ENCODE results near the gene SLC41A3.

DNA sequence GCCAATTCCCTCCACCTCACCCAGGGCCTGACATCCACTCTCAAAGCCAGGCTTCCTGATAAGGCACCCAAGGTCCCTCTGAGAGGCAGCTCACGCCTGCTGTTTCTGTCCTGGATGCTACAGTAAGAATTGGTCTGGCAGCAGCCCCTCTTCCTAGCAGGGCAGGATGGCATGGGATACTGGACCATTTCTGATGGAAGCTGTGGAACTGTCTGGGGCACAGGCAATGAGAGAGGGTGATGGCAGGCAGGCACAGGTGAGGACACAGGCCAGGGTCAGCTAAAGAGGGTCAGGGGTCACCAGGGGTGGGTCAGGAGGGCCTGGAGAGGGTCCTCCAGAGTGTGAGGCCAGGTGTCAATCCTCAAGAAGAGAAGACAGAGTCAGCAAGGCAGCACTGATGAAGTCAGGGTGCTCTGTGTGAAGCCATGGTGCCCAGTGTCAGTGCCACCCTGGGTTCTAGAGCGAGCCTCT is 41.9 kb upstream of the SLC41A3 start:
- TF ChIP-seq, protein P1, sequence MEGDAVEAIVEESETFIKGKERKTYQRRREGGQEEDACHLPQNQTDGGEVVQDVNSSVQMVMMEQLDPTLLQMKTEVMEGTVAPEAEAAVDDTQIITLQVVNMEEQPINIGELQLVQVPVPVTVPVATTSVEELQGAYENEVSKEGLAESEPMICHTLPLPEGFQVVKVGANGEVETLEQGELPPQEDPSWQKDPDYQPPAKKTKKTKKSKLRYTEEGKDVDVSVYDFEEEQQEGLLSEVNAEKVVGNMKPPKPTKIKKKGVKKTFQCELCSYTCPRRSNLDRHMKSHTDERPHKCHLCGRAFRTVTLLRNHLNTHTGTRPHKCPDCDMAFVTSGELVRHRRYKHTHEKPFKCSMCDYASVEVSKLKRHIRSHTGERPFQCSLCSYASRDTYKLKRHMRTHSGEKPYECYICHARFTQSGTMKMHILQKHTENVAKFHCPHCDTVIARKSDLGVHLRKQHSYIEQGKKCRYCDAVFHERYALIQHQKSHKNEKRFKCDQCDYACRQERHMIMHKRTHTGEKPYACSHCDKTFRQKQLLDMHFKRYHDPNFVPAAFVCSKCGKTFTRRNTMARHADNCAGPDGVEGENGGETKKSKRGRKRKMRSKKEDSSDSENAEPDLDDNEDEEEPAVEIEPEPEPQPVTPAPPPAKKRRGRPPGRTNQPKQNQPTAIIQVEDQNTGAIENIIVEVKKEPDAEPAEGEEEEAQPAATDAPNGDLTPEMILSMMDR (IDR thresholded peaks at IDR 0.05; ENCODE audit: low read depth, low read length, missing input control), result no peak
- TF ChIP-seq, protein P2, sequence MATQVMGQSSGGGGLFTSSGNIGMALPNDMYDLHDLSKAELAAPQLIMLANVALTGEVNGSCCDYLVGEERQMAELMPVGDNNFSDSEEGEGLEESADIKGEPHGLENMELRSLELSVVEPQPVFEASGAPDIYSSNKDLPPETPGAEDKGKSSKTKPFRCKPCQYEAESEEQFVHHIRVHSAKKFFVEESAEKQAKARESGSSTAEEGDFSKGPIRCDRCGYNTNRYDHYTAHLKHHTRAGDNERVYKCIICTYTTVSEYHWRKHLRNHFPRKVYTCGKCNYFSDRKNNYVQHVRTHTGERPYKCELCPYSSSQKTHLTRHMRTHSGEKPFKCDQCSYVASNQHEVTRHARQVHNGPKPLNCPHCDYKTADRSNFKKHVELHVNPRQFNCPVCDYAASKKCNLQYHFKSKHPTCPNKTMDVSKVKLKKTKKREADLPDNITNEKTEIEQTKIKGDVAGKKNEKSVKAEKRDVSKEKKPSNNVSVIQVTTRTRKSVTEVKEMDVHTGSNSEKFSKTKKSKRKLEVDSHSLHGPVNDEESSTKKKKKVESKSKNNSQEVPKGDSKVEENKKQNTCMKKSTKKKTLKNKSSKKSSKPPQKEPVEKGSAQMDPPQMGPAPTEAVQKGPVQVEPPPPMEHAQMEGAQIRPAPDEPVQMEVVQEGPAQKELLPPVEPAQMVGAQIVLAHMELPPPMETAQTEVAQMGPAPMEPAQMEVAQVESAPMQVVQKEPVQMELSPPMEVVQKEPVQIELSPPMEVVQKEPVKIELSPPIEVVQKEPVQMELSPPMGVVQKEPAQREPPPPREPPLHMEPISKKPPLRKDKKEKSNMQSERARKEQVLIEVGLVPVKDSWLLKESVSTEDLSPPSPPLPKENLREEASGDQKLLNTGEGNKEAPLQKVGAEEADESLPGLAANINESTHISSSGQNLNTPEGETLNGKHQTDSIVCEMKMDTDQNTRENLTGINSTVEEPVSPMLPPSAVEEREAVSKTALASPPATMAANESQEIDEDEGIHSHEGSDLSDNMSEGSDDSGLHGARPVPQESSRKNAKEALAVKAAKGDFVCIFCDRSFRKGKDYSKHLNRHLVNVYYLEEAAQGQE (IDR thresholded peaks at IDR 0.05), result no peak
- TF ChIP-seq JUND (IDR thresholded peaks at IDR 0.05) (no peak), GABPA (IDR thresholded peaks at IDR 0.05 in 1 of 2, conservative IDR thresholded peaks at IDR 0.05 in 1 of 2) (no peak), RAD21 (IDR thresholded peaks at IDR 0.05) (no peak), FOXA1 (IDR thresholded peaks at IDR 0.05) (no peak), EGR1 (IDR thresholded peaks at IDR 0.05; ENCODE audit: low read depth in 2 of 2) (no peak), TAF1 (conservative IDR thresholded peaks at IDR 0.05) (no peak), YY1 (IDR thresholded peaks at IDR 0.05) (no peak), RXRA (IDR thresholded peaks at IDR 0.05) (no peak)
- TF ChIP-seq, protein P3, sequence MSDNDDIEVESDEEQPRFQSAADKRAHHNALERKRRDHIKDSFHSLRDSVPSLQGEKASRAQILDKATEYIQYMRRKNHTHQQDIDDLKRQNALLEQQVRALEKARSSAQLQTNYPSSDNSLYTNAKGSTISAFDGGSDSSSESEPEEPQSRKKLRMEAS (IDR thresholded peaks at IDR 0.05), result no peak
- TF ChIP-seq, protein P4, sequence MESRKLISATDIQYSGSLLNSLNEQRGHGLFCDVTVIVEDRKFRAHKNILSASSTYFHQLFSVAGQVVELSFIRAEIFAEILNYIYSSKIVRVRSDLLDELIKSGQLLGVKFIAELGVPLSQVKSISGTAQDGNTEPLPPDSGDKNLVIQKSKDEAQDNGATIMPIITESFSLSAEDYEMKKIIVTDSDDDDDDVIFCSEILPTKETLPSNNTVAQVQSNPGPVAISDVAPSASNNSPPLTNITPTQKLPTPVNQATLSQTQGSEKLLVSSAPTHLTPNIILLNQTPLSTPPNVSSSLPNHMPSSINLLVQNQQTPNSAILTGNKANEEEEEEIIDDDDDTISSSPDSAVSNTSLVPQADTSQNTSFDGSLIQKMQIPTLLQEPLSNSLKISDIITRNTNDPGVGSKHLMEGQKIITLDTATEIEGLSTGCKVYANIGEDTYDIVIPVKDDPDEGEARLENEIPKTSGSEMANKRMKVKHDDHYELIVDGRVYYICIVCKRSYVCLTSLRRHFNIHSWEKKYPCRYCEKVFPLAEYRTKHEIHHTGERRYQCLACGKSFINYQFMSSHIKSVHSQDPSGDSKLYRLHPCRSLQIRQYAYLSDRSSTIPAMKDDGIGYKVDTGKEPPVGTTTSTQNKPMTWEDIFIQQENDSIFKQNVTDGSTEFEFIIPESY (IDR thresholded peaks at IDR 0.05), result no peak
- TF ChIP-seq, protein P5, sequence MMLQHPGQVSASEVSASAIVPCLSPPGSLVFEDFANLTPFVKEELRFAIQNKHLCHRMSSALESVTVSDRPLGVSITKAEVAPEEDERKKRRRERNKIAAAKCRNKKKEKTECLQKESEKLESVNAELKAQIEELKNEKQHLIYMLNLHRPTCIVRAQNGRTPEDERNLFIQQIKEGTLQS (IDR thresholded peaks at IDR 0.05), result no peak

Data from liver (tissue), 3 donors.